KMS-11 (cell line): Measurements from ENCODE around the gene CC2D1A.

Experiments used
- H2AFZ ChIP-seq: fragments of 200-600 bp; sonication (generic); 2 replicates; pipeline ENCODE4 v1.6.1; 2016; ENCODE audit warnings: antibody characterized with exemption, mixed run types, low read depth
- H3K27ac ChIP-seq: fragments of 200-600 bp; sonication (generic); 2 replicates; pipeline ENCODE4 v1.6.1; 2016; ENCODE audit warnings: mild to moderate bottlenecking, mixed run types
- H3K27me3 ChIP-seq: fragments of 200-600 bp; sonication (generic); 2 replicates; pipeline ENCODE4 v1.6.1; 2017; ENCODE audit warnings: mild to moderate bottlenecking, low read depth, mixed run types, moderate library complexity; ENCODE audit not compliant: insufficient read depth
- H3K36me3 ChIP-seq: fragments of 200-600 bp; sonication (generic); 2 replicates; pipeline ENCODE4 v1.6.1; 2017; ENCODE audit warnings: mild to moderate bottlenecking, mixed run types; ENCODE audit not compliant: insufficient read depth
- H3K4me1 ChIP-seq: fragments of 200-600 bp; sonication (generic); 2 replicates; pipeline ENCODE4 v1.6.1; 2016; ENCODE audit warnings: mild to moderate bottlenecking, low read depth, mixed run types; ENCODE audit not compliant: poor library complexity, severe bottlenecking
- H3K4me2 ChIP-seq: fragments of 200-600 bp; sonication (generic); 2 replicates; pipeline ENCODE4 v1.7.0; 2016; ENCODE audit warnings: mild to moderate bottlenecking, mixed run types
- H3K4me3 ChIP-seq: fragments of 200-600 bp; sonication (generic); IDR thresholded peaks from 2 replicates; pipeline ENCODE4 v1.6.1; 2017; ENCODE audit warnings: low read depth, low read length, mixed read lengths; ENCODE audit not compliant: insufficient read depth
- H3K79me2 ChIP-seq: fragments of 200-600 bp; sonication (generic); 2 replicates; pipeline ENCODE4 v1.6.1; 2016; ENCODE audit warnings: low read depth, mixed run types; ENCODE audit not compliant: insufficient read depth
- H3K9ac ChIP-seq: fragments of 200-600 bp; sonication (generic); 2 replicates; pipeline ENCODE4 v1.6.1; 2016; ENCODE audit warnings: mild to moderate bottlenecking, mixed run types
- H4K20me1 ChIP-seq: fragments of 200-600 bp; sonication (generic); 2 replicates; pipeline ENCODE4 v1.6.1; 2016; ENCODE audit warnings: mild to moderate bottlenecking, mixed run types; ENCODE audit not compliant: insufficient read depth
- TF ChIP-seq, protein P1 (sequence below): fragments of 200-600 bp; sonication (generic); conservative IDR thresholded peaks from 2 replicates; pipeline ENCODE4 v1.6.1; 2017; ENCODE audit warnings: low read depth, mild to moderate bottlenecking, antibody characterized with exemption, low read length, moderate library complexity, mixed read lengths

CC2D1A gene

DNA sequence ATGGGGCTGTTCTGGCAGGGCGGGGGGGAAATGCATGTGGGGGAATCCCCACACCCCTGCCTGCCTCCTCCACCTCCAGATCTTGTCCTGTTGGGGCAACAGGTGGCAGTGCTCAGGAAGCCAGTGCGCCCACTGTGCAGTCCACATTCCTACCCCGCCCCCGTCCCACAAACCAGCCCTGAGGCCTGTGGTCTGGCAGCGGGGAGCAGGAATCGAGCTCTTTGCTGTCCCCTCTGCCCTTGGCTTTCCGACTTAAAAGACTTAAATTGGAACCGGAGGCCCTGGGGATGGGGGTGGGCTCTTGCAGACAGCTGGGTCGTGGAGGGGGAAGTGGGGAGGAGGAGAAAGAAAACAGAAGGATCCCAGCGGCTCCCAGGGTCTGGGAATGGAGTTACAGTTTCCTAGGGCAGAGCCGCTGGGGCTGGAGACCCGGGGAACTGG is 24.7 kb upstream of the CC2D1A start:
- Histone ChIP-seq H3K4me3 (no peak overlapping the region), H2AFZ (peak overlapping the region; percentile 92; the same call in 1 of the 2 replicates), H3K27ac (0 out of 2 replicates have a peak overlapping the region, but pooled peaks have one; percentile 74)

DNA sequence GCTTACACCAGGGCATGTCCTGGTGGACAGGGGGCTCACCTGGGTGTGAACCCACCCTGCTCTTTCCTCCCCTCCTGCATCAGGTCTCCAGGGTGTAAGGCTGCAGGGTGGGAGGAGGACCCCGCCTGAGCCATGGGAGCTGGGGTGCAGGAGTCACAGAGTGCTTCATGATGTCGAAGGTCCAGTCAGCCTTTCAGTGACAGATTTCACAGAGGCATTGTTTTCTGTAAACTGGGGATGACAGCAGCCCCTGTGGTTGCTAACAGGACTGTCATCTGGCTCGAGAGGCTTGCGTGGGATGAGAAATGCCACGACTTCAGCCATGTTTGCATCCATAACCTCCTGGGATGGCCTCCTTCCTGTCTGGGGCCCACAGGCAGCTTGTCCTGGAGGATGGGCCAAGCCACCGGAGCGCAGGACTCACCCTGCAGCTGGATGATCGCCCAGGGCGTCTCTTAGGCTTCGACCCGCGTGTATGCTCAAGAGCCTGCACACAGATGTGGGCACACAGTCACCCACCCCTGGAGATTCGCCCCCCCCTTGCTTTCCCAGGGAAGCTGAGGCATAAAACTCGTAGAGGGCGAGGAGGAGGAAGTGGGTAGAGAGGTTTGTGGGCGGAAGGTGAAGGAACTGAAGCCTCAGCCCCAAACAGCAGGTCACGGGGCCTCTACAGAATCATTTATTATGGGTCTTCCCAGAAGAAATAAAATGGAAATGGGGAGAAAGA is 24.1 kb upstream of the CC2D1A start:
- H3K79me2 ChIP-seq = no peaks in the 10 kb centered on the region
- H3K27me3 ChIP-seq = peaks cover 7% of the 10 kb centered on the region; the same call in 1 of the 2 replicates
- peak overlapping the region; percentile 92; the same call in 1 of the 2 replicates for H2AFZ ChIP-seq
- H3K4me3 ChIP-seq = no peak overlapping the region
- peaks cover 33% of the 10 kb centered on the region for H3K4me1 ChIP-seq
- H4K20me1 ChIP-seq = no peaks in the 10 kb centered on the region
- TF ChIP-seq, protein P1, sequence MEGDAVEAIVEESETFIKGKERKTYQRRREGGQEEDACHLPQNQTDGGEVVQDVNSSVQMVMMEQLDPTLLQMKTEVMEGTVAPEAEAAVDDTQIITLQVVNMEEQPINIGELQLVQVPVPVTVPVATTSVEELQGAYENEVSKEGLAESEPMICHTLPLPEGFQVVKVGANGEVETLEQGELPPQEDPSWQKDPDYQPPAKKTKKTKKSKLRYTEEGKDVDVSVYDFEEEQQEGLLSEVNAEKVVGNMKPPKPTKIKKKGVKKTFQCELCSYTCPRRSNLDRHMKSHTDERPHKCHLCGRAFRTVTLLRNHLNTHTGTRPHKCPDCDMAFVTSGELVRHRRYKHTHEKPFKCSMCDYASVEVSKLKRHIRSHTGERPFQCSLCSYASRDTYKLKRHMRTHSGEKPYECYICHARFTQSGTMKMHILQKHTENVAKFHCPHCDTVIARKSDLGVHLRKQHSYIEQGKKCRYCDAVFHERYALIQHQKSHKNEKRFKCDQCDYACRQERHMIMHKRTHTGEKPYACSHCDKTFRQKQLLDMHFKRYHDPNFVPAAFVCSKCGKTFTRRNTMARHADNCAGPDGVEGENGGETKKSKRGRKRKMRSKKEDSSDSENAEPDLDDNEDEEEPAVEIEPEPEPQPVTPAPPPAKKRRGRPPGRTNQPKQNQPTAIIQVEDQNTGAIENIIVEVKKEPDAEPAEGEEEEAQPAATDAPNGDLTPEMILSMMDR = no peak
- H3K4me2 ChIP-seq = 0 out of 2 replicates have a peak overlapping the region, but pooled peaks have one; percentile 97
- no peak overlapping the region for H3K27ac ChIP-seq
- H3K36me3 ChIP-seq = no peaks in the 10 kb centered on the region
- H3K9ac ChIP-seq = no peak overlapping the region

More for the DNA sequence above, 24.7 kb upstream of the CC2D1A start:
- H3K27me3 ChIP-seq = peaks cover 7% of the 10 kb centered on the region; the same call in 1 of the 2 replicates
- H3K36me3 ChIP-seq = no peaks in the 10 kb centered on the region
- TF ChIP-seq, protein P1 = no peak
- peak overlapping the region; percentile 97; the same call in 1 of the 2 replicates for H3K4me2 ChIP-seq
- H3K9ac ChIP-seq = no peak overlapping the region
- H4K20me1 ChIP-seq = no peaks in the 10 kb centered on the region
- H3K4me1 ChIP-seq = peaks cover 33% of the 10 kb centered on the region
- no peaks in the 10 kb centered on the region for H3K79me2 ChIP-seq

DNA sequence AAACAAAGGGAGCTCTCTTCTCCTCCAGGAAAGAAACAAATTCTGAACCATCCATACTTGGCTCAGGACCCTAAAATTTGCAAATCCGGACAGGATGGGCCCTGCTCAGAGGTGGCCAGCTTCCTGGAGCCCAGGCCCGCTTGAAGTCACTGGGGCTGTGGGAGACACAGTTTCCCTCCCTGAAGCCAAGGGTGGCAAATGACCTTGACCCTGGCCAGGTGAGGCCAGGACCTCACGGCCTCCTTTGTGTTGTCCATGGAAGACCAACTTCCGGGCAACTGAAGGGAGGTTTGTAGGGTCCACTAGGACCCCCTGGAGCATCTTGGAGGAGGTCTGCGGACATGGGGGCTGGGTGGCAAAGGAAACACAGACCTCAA is 23.6 kb upstream of the CC2D1A start:
- no peak overlapping the region for H3K27ac ChIP-seq
- no peaks in the 10 kb centered on the region for H4K20me1 ChIP-seq
- H3K4me3 ChIP-seq = no peak overlapping the region
- no peak overlapping the region for H3K9ac ChIP-seq
- H3K36me3 ChIP-seq = no peaks in the 10 kb centered on the region
- peaks cover 33% of the 10 kb centered on the region for H3K4me1 ChIP-seq
- no peaks in the 10 kb centered on the region for H3K79me2 ChIP-seq
- TF ChIP-seq, protein P1 = no peak
- peaks cover 7% of the 10 kb centered on the region; the same call in 1 of the 2 replicates for H3K27me3 ChIP-seq
- H3K4me2 ChIP-seq = no peak overlapping the region
- no peak overlapping the region for H2AFZ ChIP-seq

DNA sequence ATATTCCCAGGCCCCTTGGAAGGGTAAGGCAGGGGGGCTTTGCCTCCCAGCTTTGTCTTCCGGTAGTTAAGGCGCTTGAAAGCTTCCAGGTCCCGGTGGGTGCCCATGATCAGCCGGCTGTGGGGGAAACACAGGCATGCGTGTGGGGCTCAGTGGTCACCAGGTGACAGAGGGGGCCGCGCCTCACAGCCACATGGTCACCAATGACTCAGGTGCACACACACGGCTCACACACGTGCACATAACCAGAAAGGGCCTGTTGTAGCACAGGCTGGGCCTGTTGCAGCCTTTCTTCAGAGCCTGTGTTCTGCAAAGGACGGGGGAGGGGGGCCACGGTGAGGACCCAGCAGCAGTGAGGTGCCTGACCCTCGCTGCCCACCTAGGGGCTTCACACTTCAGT is 23.2 kb upstream of the CC2D1A start:
- Histone ChIP-seq H3K27me3 (peaks cover 7% of the 10 kb centered on the region; the same call in 1 of the 2 replicates), H3K4me1 (peaks cover 33% of the 10 kb centered on the region), H3K4me2 (no peak overlapping the region), H2AFZ (no peak overlapping the region), H4K20me1 (no peaks in the 10 kb centered on the region), H3K4me3 (no peak overlapping the region), H3K36me3 (no peaks in the 10 kb centered on the region), H3K27ac (no peak overlapping the region), H3K9ac (no peak overlapping the region), H3K79me2 (no peaks in the 10 kb centered on the region)
- TF ChIP-seq, protein P1 = no peak
